Measurements from ENCODE around the gene PRR22. TPM values are rescaled to one million over a fixed set of nuclear protein-coding genes. Genes with fewer than 3 reads are reported as not detected.
"Not testable (repeated sequence)": the region's sequence is repeated elsewhere in the genome, so short reads cannot be mapped to it uniquely, and the experiment has no call there.

PRR22 gene
- polyA plus RNA-seq, 4 donors = 1.7 to 4.4 (median 2.3) TPM

GRCh38 chr19:5762608-5763217, 21.8 kb downstream of the PRR22 start:
- DNase-seq (ENCODE audit: low read depth in 4 of 4, low spot score in 3 of 4) = no peak

GRCh38 chr19:5753743-5754142, 30.8 kb downstream of the PRR22 start:
- no peak for DNase-seq (ENCODE audit: low read depth in 4 of 4, low spot score in 3 of 4)

GRCh38 chr19:5751709-5752108, 32.8 kb downstream of the PRR22 start:
- no peak for DNase-seq (ENCODE audit: low read depth in 4 of 4, low spot score in 3 of 4)

DNA sequence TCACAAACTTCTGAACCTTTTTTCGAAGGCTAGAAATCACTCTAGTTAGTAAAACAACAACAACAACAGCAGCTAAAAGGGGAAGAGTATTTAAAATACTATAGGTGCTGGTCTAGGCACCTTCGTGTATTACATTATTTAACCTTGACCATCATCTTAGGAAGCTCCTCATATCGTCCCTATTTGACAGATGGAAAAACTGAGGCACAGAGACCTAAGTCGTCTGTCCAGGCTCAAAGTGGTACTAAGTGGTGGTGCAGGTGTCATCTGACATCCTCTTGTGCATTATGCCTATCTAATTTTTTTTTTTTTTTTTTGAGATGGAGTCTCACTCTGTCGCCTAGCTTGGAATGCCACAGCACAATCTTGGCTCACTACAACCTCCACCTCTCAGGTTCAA, 35.0 kb downstream of the PRR22 start:
- DNase-seq (ENCODE audit: low read depth in 4 of 4, low spot score in 3 of 4) = no peak

DNA sequence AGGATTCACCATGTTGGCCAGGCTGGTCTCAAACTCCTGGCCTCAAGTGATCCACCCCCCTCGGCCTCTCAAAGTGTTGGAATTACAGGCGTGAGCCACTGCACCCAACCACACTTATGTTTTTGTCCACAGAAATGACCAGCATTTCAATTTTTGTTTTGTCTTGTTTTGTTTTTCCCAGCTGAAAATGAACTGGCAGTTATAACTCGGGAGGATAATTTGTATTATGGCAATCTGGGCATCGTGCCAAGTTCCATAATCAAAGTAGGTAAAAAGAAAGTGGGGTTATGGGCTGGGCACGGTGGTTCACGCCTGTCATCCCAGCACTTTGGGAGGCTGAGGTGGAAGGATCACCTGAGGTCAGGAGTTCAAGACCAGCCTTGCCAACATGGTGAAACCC, 35.6 kb downstream of the PRR22 start:
- DNase-seq (ENCODE audit: low read depth in 4 of 4, low spot score in 3 of 4) = not testable (repeated sequence)

- DNase-seq (ENCODE audit: low read depth in 4 of 4, low spot score in 3 of 4) = not testable (repeated sequence)
These were observed 39.5 kb downstream of the PRR22 start for GRCh38 chr19:5744999-5745398.

DNA sequence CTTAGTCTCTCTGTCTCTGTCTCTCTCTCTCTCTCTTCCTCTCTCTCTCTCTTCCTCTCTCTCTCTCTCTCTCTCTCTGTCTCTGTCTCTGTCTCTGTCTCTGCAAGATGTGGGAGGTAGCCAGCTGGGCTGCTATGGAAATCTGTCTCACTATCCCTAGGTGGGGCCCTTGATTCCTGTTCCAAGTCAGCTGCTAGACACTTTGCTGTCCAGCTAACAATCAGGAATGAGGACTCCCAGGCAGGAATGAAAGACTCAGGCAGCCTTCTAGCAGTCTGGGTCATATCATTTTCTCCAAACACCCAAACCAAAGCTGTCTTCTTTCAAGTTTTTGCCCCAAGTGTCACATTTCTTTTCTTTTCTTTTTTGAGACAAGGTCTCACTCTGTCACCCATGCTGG, 40.9 kb downstream of the PRR22 start:
- no peak for DNase-seq (ENCODE audit: low read depth in 4 of 4, low spot score in 3 of 4)

DNA sequence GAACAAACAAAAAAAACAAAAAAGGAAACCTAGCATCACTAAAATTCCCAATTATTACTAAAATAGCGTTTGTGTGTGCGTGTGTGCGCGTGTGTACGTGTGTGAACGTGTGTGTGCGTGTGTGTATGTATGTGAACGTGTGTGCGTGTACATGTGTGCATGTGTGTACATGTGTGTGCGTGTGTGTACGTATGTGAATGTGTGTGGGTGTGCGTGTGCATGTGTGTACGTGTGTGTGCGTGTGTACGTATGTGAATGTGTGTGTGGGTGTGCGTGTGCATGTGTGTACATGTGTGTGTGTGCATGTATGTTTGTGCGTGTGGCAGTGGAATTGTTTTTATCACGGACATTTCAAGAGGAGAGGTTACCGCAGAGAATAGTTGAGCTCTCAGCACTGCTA, 42.5 kb downstream of the PRR22 start:
- no peak for DNase-seq (ENCODE audit: low read depth in 4 of 4, low spot score in 3 of 4)

DNA sequence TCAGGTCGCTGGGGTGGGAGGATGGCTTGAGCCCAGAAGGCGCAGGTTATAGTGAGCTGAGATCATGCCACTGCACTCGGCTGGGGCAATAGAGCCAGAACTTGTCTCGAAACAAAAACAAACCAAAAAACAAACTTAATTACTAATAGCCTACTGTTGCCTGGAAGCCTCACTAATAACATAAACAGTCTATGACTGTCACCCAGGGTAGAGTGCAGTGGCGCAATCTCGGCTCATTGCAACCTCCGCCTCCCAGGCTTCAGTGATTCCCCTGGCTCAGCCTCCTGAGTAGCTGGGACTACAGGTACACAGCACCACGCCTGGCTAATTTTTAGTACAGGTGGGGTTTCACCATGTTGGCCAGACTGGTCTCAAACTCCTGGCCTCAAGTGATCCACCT, 46.1 kb downstream of the PRR22 start:
- no peak for DNase-seq (ENCODE audit: low read depth in 4 of 4, low spot score in 3 of 4)

- not testable (repeated sequence) for DNase-seq (ENCODE audit: low read depth in 4 of 4, low spot score in 3 of 4)
These were observed 51.4 kb downstream of the PRR22 start for GRCh38 chr19:5733172-5733571.

Other genes with a start within 250 kb of the PRR22 start
- gene TINCR, start 216.8 kb downstream of the PRR22 start, polyA plus RNA-seq (ENCODE audit: insufficient read length in 4 of 4) = 1 to 10 TPM in 2 of 4 donors, under 1 TPM in 2; 0.09 to 1.3 (median 1.1) TPM
- 100 to 1,000 TPM in 1 of 4 donors, 10 to 100 TPM in 3; 53.4 to 119 (median 73.4) TPM for gene SAFB2, start 162.0 kb downstream of the PRR22 start, polyA plus RNA-seq (ENCODE audit: insufficient read length in 4 of 4)
- 100 to 1,000 TPM; 111 to 190 (median 171) TPM for gene SAFB, start 161.7 kb downstream of the PRR22 start, polyA plus RNA-seq (ENCODE audit: insufficient read length in 4 of 4)
- 10 to 100 TPM; 29.7 to 63.3 (median 35.6) TPM for gene MICOS13, start 104.2 kb downstream of the PRR22 start, polyA plus RNA-seq (ENCODE audit: insufficient read length in 4 of 4)
- gene HSD11B1L, start 103.7 kb downstream of the PRR22 start, polyA plus RNA-seq (ENCODE audit: insufficient read length in 4 of 4) = 10 to 100 TPM in 1 of 4 donors, 1 to 10 TPM in 3; 7.3 to 17.4 (median 8.8) TPM
- gene RPL36, start 94.5 kb downstream of the PRR22 start, polyA plus RNA-seq (ENCODE audit: insufficient read length in 4 of 4) = 100 to 1,000 TPM; 484 to 769 (median 619) TPM
- 10 to 100 TPM; 33.0 to 61.4 (median 45.0) TPM for gene LONP1, start 64.6 kb downstream of the PRR22 start, polyA plus RNA-seq (ENCODE audit: insufficient read length in 4 of 4)
- gene CATSPERD, start 64.1 kb downstream of the PRR22 start, polyA plus RNA-seq (ENCODE audit: insufficient read length in 4 of 4) = not detected
- gene DUS3L, start 6.4 kb upstream of the PRR22 start, polyA plus RNA-seq (ENCODE audit: insufficient read length in 4 of 4) = 10 to 100 TPM; 16.1 to 33.3 (median 24.3) TPM
- gene NRTN, start 20.3 kb upstream of the PRR22 start, polyA plus RNA-seq (ENCODE audit: insufficient read length in 4 of 4) = 1 to 10 TPM in 3 of 4 donors, under 1 TPM in 1; 1.00 to 3.4 (median 2.4) TPM
- 10 to 100 TPM in 2 of 4 donors, 1 to 10 TPM in 1, under 1 TPM in 1; 0.25 to 12.0 (median 8.0) TPM for gene FUT6, start 55.0 kb upstream of the PRR22 start, polyA plus RNA-seq (ENCODE audit: insufficient read length in 4 of 4)
- under 1 TPM in 3 of 4 donors, not detected in 1; 0.14 to 0.95 (median 0.55) TPM for gene FUT3, start 66.7 kb upstream of the PRR22 start, polyA plus RNA-seq (ENCODE audit: insufficient read length in 4 of 4)
- gene FUT5, start 85.8 kb upstream of the PRR22 start, polyA plus RNA-seq (ENCODE audit: insufficient read length in 4 of 4) = under 1 TPM in 2 of 4 donors, not detected in 2; 0.11 to 0.12 TPM
- 100 to 1,000 TPM; 129 to 208 (median 143) TPM for gene NDUFA11, start 119.0 kb upstream of the PRR22 start, polyA plus RNA-seq (ENCODE audit: insufficient read length in 4 of 4)
- 10 to 100 TPM in 1 of 4 donors, 1 to 10 TPM in 3; 3.9 to 11.1 (median 5.5) TPM for gene VMAC, start 120.1 kb upstream of the PRR22 start, polyA plus RNA-seq (ENCODE audit: insufficient read length in 4 of 4)
- gene CAPS, start 129.5 kb upstream of the PRR22 start, polyA plus RNA-seq (ENCODE audit: insufficient read length in 4 of 4) = 10 to 100 TPM in 3 of 4 donors, 1 to 10 TPM in 1; 7.2 to 53.8 (median 23.4) TPM
- gene RANBP3, start 193.4 kb upstream of the PRR22 start, polyA plus RNA-seq (ENCODE audit: insufficient read length in 4 of 4) = 10 to 100 TPM; 65.6 to 76.8 (median 69.5) TPM

Data from left renal pelvis (tissue), 4 donors.